Type B pancreatic cell (in vitro differentiated cells): ENCODE measurements around the gene SMYD3. TPM values are rescaled to one million over a fixed set of nuclear protein-coding genes. Genes with fewer than 3 reads are reported as not detected.

Experiments used
- DNase-seq: peaks from one replicate; pipeline ENCODE4 v3.0.0; 2021; ENCODE audit warnings: mixed read lengths; ENCODE audit not compliant: unreplicated experiment; ENCODE audit errors: extremely low spot score
- H3K27ac Mint-ChIP-seq: 2 replicates; pipeline ENCODE4 v1.8.0; 2021; ENCODE audit warnings: mild to moderate bottlenecking, mixed read lengths
- H3K27me3 Mint-ChIP-seq: 2 replicates; pipeline ENCODE4 v1.8.0; 2021; ENCODE audit warnings: mixed read lengths
- H3K36me3 Mint-ChIP-seq: 2 replicates; pipeline ENCODE4 v1.8.0; 2021; ENCODE audit warnings: mixed read lengths
- H3K4me1 Mint-ChIP-seq: one replicate; pipeline ENCODE4 v1.8.0; 2021; ENCODE audit warnings: mixed read lengths; ENCODE audit not compliant: unreplicated experiment
- H3K4me3 Mint-ChIP-seq: 2 replicates; pipeline ENCODE4 v1.8.0; 2021; ENCODE audit warnings: mild to moderate bottlenecking, mixed read lengths
- H3K9me3 Mint-ChIP-seq: 2 replicates; pipeline ENCODE4 v1.8.0; 2021; ENCODE audit warnings: mixed read lengths
- CTCF ChIP-seq: fragments of 200-600 bp; sonication (generic); conservative IDR thresholded peaks from 2 replicates; pipeline ENCODE4 v1.5.0; 2021; ENCODE audit warnings: antibody characterized with exemption, mild to moderate bottlenecking
- total RNA-seq: library from RNA; stranded (reverse); gene quantifications from 2 replicates; pipeline ENCODE4 v1.2.1, GENCODE V29; 2021; ENCODE audit warnings: low replicate concordance

Gene SMYD3
- total RNA-seq, 1 donor from 2014 or later = 19.4 TPM

- no peaks in the 10 kb centered on the region for H3K4me1 Mint-ChIP-seq
- no peak for TF ChIP-seq CTCF
- no peak overlapping the region for H3K27ac Mint-ChIP-seq
- no peak for DNase-seq
- peaks cover 16% of the 10 kb centered on the region for H3K36me3 Mint-ChIP-seq
- no peaks in the 10 kb centered on the region for H3K9me3 Mint-ChIP-seq
- H3K27me3 Mint-ChIP-seq = no peaks in the 10 kb centered on the region
- H3K4me3 Mint-ChIP-seq = no peak overlapping the region
Observed at GRCh38 chr1:246544001-246544400, 36.9 kb upstream of the SMYD3 start.

- no peak for TF ChIP-seq CTCF
- H3K36me3 Mint-ChIP-seq = peaks cover 17% of the 10 kb centered on the region
- H3K27ac Mint-ChIP-seq = no peak overlapping the region
- no peak overlapping the region for H3K4me3 Mint-ChIP-seq
- no peaks in the 10 kb centered on the region for H3K27me3 Mint-ChIP-seq
- H3K4me1 Mint-ChIP-seq = no peaks in the 10 kb centered on the region
- no peak for DNase-seq
- no peaks in the 10 kb centered on the region for H3K9me3 Mint-ChIP-seq
Observed at GRCh38 chr1:246540738-246541491, 33.8 kb upstream of the SMYD3 start.

GRCh38 chr1:246537887-246538286, 30.8 kb upstream of the SMYD3 start:
- peaks cover 10% of the 10 kb centered on the region for H3K36me3 Mint-ChIP-seq
- H3K27ac Mint-ChIP-seq = no peak overlapping the region
- no peaks in the 10 kb centered on the region for H3K27me3 Mint-ChIP-seq
- peak; percentile 44 for DNase-seq
- no peak overlapping the region for H3K4me3 Mint-ChIP-seq
- H3K4me1 Mint-ChIP-seq = no peaks in the 10 kb centered on the region
- no peak for TF ChIP-seq CTCF
- no peaks in the 10 kb centered on the region for H3K9me3 Mint-ChIP-seq

GRCh38 chr1:246537441-246537840, 30.4 kb upstream of the SMYD3 start:
- TF ChIP-seq CTCF = no peak
- H3K27ac Mint-ChIP-seq = no peak overlapping the region
- peak; percentile 24 for DNase-seq
- no peaks in the 10 kb centered on the region for H3K4me1 Mint-ChIP-seq
- no peaks in the 10 kb centered on the region for H3K9me3 Mint-ChIP-seq
- no peaks in the 10 kb centered on the region for H3K27me3 Mint-ChIP-seq
- H3K4me3 Mint-ChIP-seq = no peak overlapping the region
- H3K36me3 Mint-ChIP-seq = peaks cover 10% of the 10 kb centered on the region

- no peaks in the 10 kb centered on the region for H3K27me3 Mint-ChIP-seq
- TF ChIP-seq CTCF = no peak
- H3K9me3 Mint-ChIP-seq = no peaks in the 10 kb centered on the region
- no peak overlapping the region for H3K4me3 Mint-ChIP-seq
- H3K4me1 Mint-ChIP-seq = no peaks in the 10 kb centered on the region
- H3K27ac Mint-ChIP-seq = no peak overlapping the region
- peaks cover 7% of the 10 kb centered on the region for H3K36me3 Mint-ChIP-seq
- no peak for DNase-seq
Observed at GRCh38 chr1:246534114-246534513, 27.0 kb upstream of the SMYD3 start.
